Mesangial cell (primary cell): ENCODE data around the gene FPR3. TPM values are rescaled to one million over a fixed set of nuclear protein-coding genes. Genes with fewer than 3 reads are reported as not detected.

Source experiments
- total RNA-seq: library from RNA; depleted of rRNA; stranded (reverse); fragments of >200 nt; gene quantifications from 2 replicates; pipeline ENCODE4 v1.2.3, GENCODE V29; 2015

Gene FPR3
- not detected in 2 replicates for total RNA-seq

DNA sequence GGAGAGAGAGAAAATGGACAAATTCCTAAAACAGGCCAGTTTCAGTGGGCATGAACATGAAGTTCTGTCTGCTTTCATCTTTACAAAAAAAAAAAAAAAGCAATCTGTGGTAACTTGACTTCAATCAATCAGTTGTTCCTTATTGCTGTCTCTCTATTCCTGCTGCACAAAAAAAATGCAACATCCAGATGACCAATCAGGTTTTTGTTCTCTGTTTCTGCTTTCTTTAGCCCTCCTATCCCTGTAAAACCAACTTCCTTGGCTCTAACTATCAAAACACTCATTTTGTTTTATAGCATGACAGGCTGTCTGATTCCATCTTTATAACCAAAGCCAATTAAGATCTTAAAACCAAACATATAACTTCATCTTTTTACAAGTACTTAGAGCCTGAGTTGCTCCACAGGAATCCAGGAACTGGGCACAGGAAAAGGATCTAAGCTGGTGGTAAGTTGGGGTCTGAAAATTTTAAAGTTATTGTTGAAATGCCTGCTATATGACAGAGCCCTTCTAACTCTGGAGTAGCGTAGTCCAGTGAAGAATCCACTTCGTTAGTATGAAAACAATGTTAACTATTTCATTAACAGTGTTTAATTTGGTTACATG is at the start of gene FPR3:
Gene FPR3, plus strand, starts transcription at position 273 of the 606 bp plus-strand sequence. CDS start 28,592 bp downstream, outside the sequence.

GRCh38 chr19:51751655-51752054 is 43.3 kb upstream of the FPR3 start, which contains the start of gene FPR1:
Gene FPR1, minus strand, starts transcription at chr19:51751878. Its CDS starts 4,884 bp downstream, at chr19:51746994.

GRCh38 chr19:51760697-51761356 is 34.1 kb upstream of the FPR3 start, which contains the start of gene FPR2:
Gene FPR2, plus strand, starts transcription at chr19:51761180. Its CDS starts 7,479 bp downstream, at chr19:51768659.

Other genes with a start within 250 kb of the FPR3 start
- gene ZNF175, start 223.9 kb upstream of the FPR3 start, total RNA-seq = 1.6 and 2.4 TPM in 2 replicates
- not detected in 2 replicates for gene SIGLEC5, start 164.8 kb upstream of the FPR3 start, total RNA-seq
- not detected in 2 replicates for gene SIGLEC14, start 148.3 kb upstream of the FPR3 start, total RNA-seq
- 8.1 and 13.1 TPM in 2 replicates for gene SPACA6, start 101.8 kb upstream of the FPR3 start, total RNA-seq
- gene HAS1, start 71.2 kb upstream of the FPR3 start, total RNA-seq = 0.33 TPM in 1 of 2 replicates, not detected in the other
- 0.81 TPM in 1 of 2 replicates, not detected in the other for gene FPR1, start 43.3 kb upstream of the FPR3 start, total RNA-seq
- not detected in 2 replicates for gene FPR2, start 34.0 kb upstream of the FPR3 start, total RNA-seq
- 2.5 and 4.4 TPM in 2 replicates for gene ZNF577, start 92.8 kb downstream of the FPR3 start, total RNA-seq
- gene ZNF649, start 109.9 kb downstream of the FPR3 start, total RNA-seq = 4.7 and 4.9 TPM in 2 replicates
- 1.6 and 2.9 TPM in 2 replicates for gene ZNF613, start 132.3 kb downstream of the FPR3 start, total RNA-seq
- 2.0 and 2.7 TPM in 2 replicates for gene ZNF350, start 191.7 kb downstream of the FPR3 start, total RNA-seq
- 2.9 and 3.2 TPM in 2 replicates for gene ZNF615, start 213.1 kb downstream of the FPR3 start, total RNA-seq
- 3.9 and 4.1 TPM in 2 replicates for gene ZNF614, start 233.2 kb downstream of the FPR3 start, total RNA-seq